ENCODE measurements around the gene IL6ST. TPM values are rescaled to one million over a fixed set of nuclear protein-coding genes. Genes with fewer than 3 reads are reported as not detected.

Gene IL6ST
- total RNA-seq, 1 donor from 2014 or later, result 197 TPM

GRCh38 chr5:56029457-56029856, 34.7 kb upstream of the IL6ST start:
- no peak overlapping the region for H3K4me3 Mint-ChIP-seq (ENCODE audit: unreplicated experiment)
- H3K27me3 Mint-ChIP-seq (ENCODE audit: unreplicated experiment), result no peaks in the 10 kb centered on the region
- TF ChIP-seq CTCF (IDR thresholded peaks at IDR 0.05), result no peak
- no peaks in the 10 kb centered on the region for H3K36me3 Mint-ChIP-seq (ENCODE audit: unreplicated experiment)
- H3K27ac Mint-ChIP-seq (ENCODE audit: unreplicated experiment), result no peak overlapping the region
- no peak for DNase-seq (ENCODE audit: extremely low spot score, unreplicated experiment)
- H3K4me1 Mint-ChIP-seq (ENCODE audit: unreplicated experiment), result no peaks in the 10 kb centered on the region
- no peaks in the 10 kb centered on the region for H3K9me3 Mint-ChIP-seq (ENCODE audit: unreplicated experiment)

DNA sequence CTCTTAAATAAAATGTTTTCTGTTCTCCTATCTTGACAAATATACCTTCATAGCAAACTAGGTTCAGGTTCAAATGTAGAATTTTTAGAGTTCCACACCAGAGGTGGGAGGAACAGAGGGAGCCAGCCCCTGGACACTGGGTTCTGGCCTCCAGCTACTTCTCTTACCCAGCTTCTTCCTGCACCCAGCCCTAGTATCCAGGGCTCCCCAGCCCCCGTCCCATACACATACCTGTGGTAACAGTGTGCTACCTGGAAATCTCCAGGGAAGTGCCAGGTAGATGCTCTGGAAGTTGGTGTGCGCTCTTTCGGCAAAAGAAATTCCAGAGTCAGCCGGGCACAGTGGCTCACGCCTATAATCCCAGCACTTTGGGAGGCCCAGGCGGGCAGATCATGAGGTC, 33.9 kb upstream of the IL6ST start:
- TF ChIP-seq CTCF (IDR thresholded peaks at IDR 0.05), result no peak
- peak; percentile 71 for DNase-seq (ENCODE audit: extremely low spot score, unreplicated experiment)
- no peak overlapping the region for H3K4me3 Mint-ChIP-seq (ENCODE audit: unreplicated experiment)
- H3K36me3 Mint-ChIP-seq (ENCODE audit: unreplicated experiment), result no peaks in the 10 kb centered on the region
- H3K9me3 Mint-ChIP-seq (ENCODE audit: unreplicated experiment), result no peaks in the 10 kb centered on the region
- no peaks in the 10 kb centered on the region for H3K27me3 Mint-ChIP-seq (ENCODE audit: unreplicated experiment)
- H3K4me1 Mint-ChIP-seq (ENCODE audit: unreplicated experiment), result no peaks in the 10 kb centered on the region
- H3K27ac Mint-ChIP-seq (ENCODE audit: unreplicated experiment), result no peak overlapping the region

GRCh38 chr5:56026863-56027300, 32.1 kb upstream of the IL6ST start:
- no peak for DNase-seq (ENCODE audit: extremely low spot score, unreplicated experiment)
- H3K27me3 Mint-ChIP-seq (ENCODE audit: unreplicated experiment), result no peaks in the 10 kb centered on the region
- H3K27ac Mint-ChIP-seq (ENCODE audit: unreplicated experiment), result no peak overlapping the region
- H3K4me3 Mint-ChIP-seq (ENCODE audit: unreplicated experiment), result no peak overlapping the region
- H3K36me3 Mint-ChIP-seq (ENCODE audit: unreplicated experiment), result no peaks in the 10 kb centered on the region
- no peaks in the 10 kb centered on the region for H3K9me3 Mint-ChIP-seq (ENCODE audit: unreplicated experiment)
- no peaks in the 10 kb centered on the region for H3K4me1 Mint-ChIP-seq (ENCODE audit: unreplicated experiment)
- TF ChIP-seq CTCF (IDR thresholded peaks at IDR 0.05), result no peak

- no peaks in the 10 kb centered on the region for H3K4me1 Mint-ChIP-seq (ENCODE audit: unreplicated experiment)
- no peak overlapping the region for H3K27ac Mint-ChIP-seq (ENCODE audit: unreplicated experiment)
- no peaks in the 10 kb centered on the region for H3K36me3 Mint-ChIP-seq (ENCODE audit: unreplicated experiment)
- no peak overlapping the region for H3K4me3 Mint-ChIP-seq (ENCODE audit: unreplicated experiment)
- TF ChIP-seq CTCF (IDR thresholded peaks at IDR 0.05), result no peak
- no peak for DNase-seq (ENCODE audit: extremely low spot score, unreplicated experiment)
- no peaks in the 10 kb centered on the region for H3K27me3 Mint-ChIP-seq (ENCODE audit: unreplicated experiment)
- H3K9me3 Mint-ChIP-seq (ENCODE audit: unreplicated experiment), result no peaks in the 10 kb centered on the region
Measured at GRCh38 chr5:56025151-56025885, 30.6 kb upstream of the IL6ST start.

GRCh38 chr5:56024810-56025150, 30.0 kb upstream of the IL6ST start:
- no peak for DNase-seq (ENCODE audit: extremely low spot score, unreplicated experiment)
- no peaks in the 10 kb centered on the region for H3K27me3 Mint-ChIP-seq (ENCODE audit: unreplicated experiment)
- H3K27ac Mint-ChIP-seq (ENCODE audit: unreplicated experiment), result no peak overlapping the region
- TF ChIP-seq CTCF (IDR thresholded peaks at IDR 0.05), result no peak
- peaks cover 1% of the 10 kb centered on the region for H3K4me1 Mint-ChIP-seq (ENCODE audit: unreplicated experiment)
- H3K4me3 Mint-ChIP-seq (ENCODE audit: unreplicated experiment), result no peak overlapping the region
- no peaks in the 10 kb centered on the region for H3K36me3 Mint-ChIP-seq (ENCODE audit: unreplicated experiment)
- H3K9me3 Mint-ChIP-seq (ENCODE audit: unreplicated experiment), result no peaks in the 10 kb centered on the region

Measured in osteocyte (in vitro differentiated cells).